Measurements from ENCODE around the gene HDAC9.

DNA sequence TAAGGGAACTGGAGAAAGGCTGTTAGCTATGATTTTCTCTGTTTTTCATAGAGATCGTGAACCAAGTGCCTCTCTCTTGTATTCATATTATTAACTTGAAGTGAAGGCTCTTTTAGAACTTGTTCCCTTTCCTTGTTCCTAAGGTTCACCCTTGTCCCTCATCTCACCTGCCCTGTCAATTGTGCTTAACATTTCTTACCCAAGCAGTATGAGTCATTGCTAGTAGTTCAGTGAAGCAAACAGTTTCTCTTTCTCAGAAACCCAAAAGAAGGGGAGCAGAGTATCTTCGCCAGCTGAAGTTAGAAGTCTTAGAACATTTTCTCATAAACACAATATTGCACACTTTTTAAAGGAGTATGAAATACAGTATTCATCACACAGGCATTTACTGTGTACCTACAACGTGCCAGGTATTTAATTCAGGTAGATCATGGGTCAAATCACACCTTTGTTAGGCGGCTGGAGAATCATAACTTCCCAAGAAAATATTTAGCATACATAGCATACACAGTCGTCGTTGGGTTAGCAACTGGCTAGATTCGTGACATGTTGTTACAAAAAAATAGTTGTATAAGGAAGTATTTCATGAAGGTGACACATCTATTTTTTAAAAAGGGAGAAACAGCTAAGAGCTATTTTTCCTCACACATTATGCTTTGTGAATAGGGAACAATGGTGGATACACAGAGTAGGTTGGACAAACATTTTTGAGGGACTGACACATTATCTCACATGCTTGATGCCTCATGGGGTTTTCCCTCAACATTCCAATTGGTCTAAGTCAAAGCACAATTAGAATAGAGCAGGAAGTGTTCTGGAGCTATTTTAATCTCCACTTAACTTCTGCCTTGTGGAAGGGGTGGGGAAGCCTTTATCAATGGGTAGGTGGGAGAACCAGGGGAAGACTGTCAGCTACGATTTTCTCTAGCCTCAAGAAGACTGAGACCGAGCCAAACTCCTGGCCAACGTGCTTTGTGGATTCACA lies 13.2 kb downstream of the HDAC9 start:
- no peak for TF ChIP-seq EZH2 (IDR thresholded peaks at IDR 0.05; ENCODE audit: low read length, missing control alignments)
- TF ChIP-seq, protein P1, sequence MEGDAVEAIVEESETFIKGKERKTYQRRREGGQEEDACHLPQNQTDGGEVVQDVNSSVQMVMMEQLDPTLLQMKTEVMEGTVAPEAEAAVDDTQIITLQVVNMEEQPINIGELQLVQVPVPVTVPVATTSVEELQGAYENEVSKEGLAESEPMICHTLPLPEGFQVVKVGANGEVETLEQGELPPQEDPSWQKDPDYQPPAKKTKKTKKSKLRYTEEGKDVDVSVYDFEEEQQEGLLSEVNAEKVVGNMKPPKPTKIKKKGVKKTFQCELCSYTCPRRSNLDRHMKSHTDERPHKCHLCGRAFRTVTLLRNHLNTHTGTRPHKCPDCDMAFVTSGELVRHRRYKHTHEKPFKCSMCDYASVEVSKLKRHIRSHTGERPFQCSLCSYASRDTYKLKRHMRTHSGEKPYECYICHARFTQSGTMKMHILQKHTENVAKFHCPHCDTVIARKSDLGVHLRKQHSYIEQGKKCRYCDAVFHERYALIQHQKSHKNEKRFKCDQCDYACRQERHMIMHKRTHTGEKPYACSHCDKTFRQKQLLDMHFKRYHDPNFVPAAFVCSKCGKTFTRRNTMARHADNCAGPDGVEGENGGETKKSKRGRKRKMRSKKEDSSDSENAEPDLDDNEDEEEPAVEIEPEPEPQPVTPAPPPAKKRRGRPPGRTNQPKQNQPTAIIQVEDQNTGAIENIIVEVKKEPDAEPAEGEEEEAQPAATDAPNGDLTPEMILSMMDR (conservative IDR thresholded peaks at IDR 0.05 in 1 of 2, IDR thresholded peaks at IDR 0.05 in 1 of 2; ENCODE audit: low read depth in 1 of 2, low read length in 2 of 2) = no peak

Measured in fibroblast of lung (primary cell).